Lower lobe of right lung (tissue), 2 donors: ENCODE data around the gene PRKAA1. TPM values are rescaled to one million over a fixed set of nuclear protein-coding genes. Genes with fewer than 3 reads are reported as not detected.
"Not testable (repeated sequence)": the region's sequence is repeated elsewhere in the genome, so short reads cannot be mapped to it uniquely, and the experiment has no call there.

ENCODE experiments used
- ATAC-seq, 2 donors: fragments of 200-7000 bp; cut with Tn5 transposase; one replicate each; pipeline ENCODE4 v1.9.1; 2020 to 2022; ENCODE audit warnings: mild to moderate bottlenecking in 2 of 2, moderate library complexity in 2 of 2
- DNase-seq: peaks from one replicate; pipeline ENCODE4 v3.0.0-alpha.2; 2020
- H3K27ac ChIP-seq: fragments of 200-600 bp; one replicate; pipeline ENCODE4 v1.8.0; 2022
- H3K27me3 ChIP-seq: fragments of 200-600 bp; one replicate; pipeline ENCODE4 v1.8.0; 2022; ENCODE audit warnings: low read depth
- H3K36me3 ChIP-seq: fragments of 200-600 bp; one replicate; pipeline ENCODE4 v1.8.0; 2022; ENCODE audit warnings: mild to moderate bottlenecking
- H3K4me1 ChIP-seq: fragments of 200-600 bp; one replicate; pipeline ENCODE4 v1.8.0; 2022
- H3K4me3 ChIP-seq: fragments of 200-600 bp; one replicate; pipeline ENCODE4 v1.8.0; 2022; ENCODE audit warnings: mild to moderate bottlenecking
- H3K9me3 ChIP-seq: fragments of 200-600 bp; one replicate; pipeline ENCODE4 v1.8.0; 2022
- CTCF ChIP-seq: fragments of 200-600 bp; IDR thresholded peaks from one replicate; pipeline ENCODE4 v1.8.0; 2022; ENCODE audit warnings: antibody characterized with exemption, mild to moderate bottlenecking
- intact Hi-C: fragments of 100-400 bp; cut with DNase I; formaldehyde crosslinking; loops from one replicate; pipeline ENCODE4 v1.11.0; 2022
- total RNA-seq: library from RNA; stranded (reverse); fragmentation: NEBNext Ultra II Directional; extraction: Animal tissue kit (Norgen Biotek cat#: 25700); gene quantifications from one replicate; pipeline ENCODE4 v1.2.1, GENCODE V29; 2021
- donor health status: DM: no; HTN: yes; CAD: no; lungs with severe emphysema.

Gene PRKAA1
- total RNA-seq, 1 donor from 2014 or later = 89.1 TPM

GRCh38 chr5:40797273-40798011 is 732 bp downstream of the PRKAA1 start:
- Histone ChIP-seq H3K36me3 (no peaks in the 10 kb centered on the region), H3K4me1 (peaks cover 33% of the 10 kb centered on the region), H3K4me3 (peak overlapping the region; percentile 96), H3K27ac (peak overlapping the region; percentile 90), H3K27me3 (no peaks in the 10 kb centered on the region), H3K9me3 (no peaks in the 10 kb centered on the region)
- intact Hi-C loops = no loop called here
- TF ChIP-seq CTCF = no peak
- DNase-seq (peak; percentile 85), ATAC-seq (peak; percentile 76 to 78)

DNA sequence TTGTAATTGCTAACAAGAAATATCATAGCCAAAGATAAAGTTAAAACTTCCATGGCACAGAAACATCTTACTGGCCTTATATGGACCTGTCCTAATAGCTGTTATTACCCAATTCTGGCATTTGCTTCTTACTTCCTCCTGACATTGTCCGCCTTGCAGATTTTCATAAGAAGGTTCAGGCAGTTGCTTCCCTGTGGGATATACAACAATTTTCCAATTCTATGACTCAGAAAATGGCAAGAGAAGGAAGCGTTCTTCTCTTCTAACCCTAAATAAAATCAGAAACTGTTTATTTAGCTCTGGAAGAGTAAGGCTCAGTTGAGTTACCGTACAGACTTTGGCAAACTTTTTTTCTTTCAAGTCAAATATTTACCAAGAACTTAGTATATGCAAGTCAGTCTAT is 1.7 kb downstream of the PRKAA1 start:
- peak overlapping the region; percentile 96 for H3K4me3 ChIP-seq
- no peak for ATAC-seq
- H3K9me3 ChIP-seq = no peaks in the 10 kb centered on the region
- H3K27ac ChIP-seq = peak overlapping the region; percentile 26
- DNase-seq = no peak
- intact Hi-C loops = no loop called here
- H3K36me3 ChIP-seq = no peaks in the 10 kb centered on the region
- no peaks in the 10 kb centered on the region for H3K27me3 ChIP-seq
- peaks cover 42% of the 10 kb centered on the region for H3K4me1 ChIP-seq
- TF ChIP-seq CTCF = no peak

DNA sequence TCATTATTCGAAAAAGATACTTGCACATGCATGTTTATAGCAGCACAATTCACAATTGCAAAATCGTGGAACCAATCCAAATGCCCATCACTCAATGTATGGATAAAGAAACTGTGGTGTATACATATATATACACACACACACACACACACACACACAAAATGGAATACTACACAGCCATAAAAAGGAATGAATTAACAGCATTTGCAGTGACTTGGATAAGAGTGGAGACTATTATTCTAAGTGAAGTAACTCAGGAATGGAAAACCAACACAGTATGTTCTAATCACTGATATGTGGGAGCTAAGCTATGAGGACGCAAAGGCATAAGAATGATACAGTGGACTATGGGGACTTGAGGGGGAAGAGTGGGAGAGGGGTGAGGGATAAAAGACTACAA is 3.3 kb downstream of the PRKAA1 start:
- intact Hi-C loops, H3K27ac ChIP-seq, H3K36me3 ChIP-seq, ATAC-seq, H3K4me3 ChIP-seq, H3K27me3 ChIP-seq, DNase-seq, H3K9me3 ChIP-seq: not testable (repeated sequence)
- H3K4me1 ChIP-seq = peaks cover 50% of the 10 kb centered on the region

GRCh38 chr5:40794340-40794739 is 3.8 kb downstream of the PRKAA1 start:
- H3K9me3 ChIP-seq, H3K4me3 ChIP-seq, H3K36me3 ChIP-seq, DNase-seq, intact Hi-C loops, ATAC-seq, H3K27ac ChIP-seq, H3K27me3 ChIP-seq: not testable (repeated sequence)
- peaks cover 50% of the 10 kb centered on the region for H3K4me1 ChIP-seq

- H3K36me3 ChIP-seq, DNase-seq, intact Hi-C loops, H3K4me3 ChIP-seq, H3K9me3 ChIP-seq, ATAC-seq, H3K27me3 ChIP-seq, H3K27ac ChIP-seq: not testable (repeated sequence)
- H3K4me1 ChIP-seq = peaks cover 44% of the 10 kb centered on the region
Observed at GRCh38 chr5:40792691-40793090, 5.5 kb downstream of the PRKAA1 start.

DNA sequence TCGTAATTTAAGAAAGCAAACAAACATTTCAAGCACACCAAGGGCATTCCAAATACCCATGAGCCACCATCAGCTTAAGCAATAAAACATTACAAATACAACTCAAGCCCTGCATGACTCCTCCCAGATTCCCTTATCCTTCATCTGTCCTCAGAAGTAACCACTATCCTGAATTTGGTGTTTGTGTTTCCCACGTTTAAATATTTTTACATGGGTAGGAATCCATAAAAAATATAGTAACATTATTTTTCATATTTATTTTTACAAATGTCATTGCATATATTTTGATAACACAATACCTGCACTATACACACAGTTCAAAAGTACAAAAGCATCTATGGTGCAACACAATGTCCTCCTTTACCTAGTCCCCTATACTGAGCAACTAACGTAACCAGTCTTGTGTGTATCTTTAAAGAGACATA is 6.4 kb downstream of the PRKAA1 start:
- Histone ChIP-seq H3K36me3 (no peaks in the 10 kb centered on the region), H3K27ac (no peak overlapping the region), H3K4me1 (peaks cover 41% of the 10 kb centered on the region), H3K4me3 (no peak overlapping the region), H3K27me3 (no peaks in the 10 kb centered on the region), H3K9me3 (no peaks in the 10 kb centered on the region)
- DNase-seq (no peak), ATAC-seq (no peak)
- no peak for TF ChIP-seq CTCF
- intact Hi-C loops = no loop called here

DNA sequence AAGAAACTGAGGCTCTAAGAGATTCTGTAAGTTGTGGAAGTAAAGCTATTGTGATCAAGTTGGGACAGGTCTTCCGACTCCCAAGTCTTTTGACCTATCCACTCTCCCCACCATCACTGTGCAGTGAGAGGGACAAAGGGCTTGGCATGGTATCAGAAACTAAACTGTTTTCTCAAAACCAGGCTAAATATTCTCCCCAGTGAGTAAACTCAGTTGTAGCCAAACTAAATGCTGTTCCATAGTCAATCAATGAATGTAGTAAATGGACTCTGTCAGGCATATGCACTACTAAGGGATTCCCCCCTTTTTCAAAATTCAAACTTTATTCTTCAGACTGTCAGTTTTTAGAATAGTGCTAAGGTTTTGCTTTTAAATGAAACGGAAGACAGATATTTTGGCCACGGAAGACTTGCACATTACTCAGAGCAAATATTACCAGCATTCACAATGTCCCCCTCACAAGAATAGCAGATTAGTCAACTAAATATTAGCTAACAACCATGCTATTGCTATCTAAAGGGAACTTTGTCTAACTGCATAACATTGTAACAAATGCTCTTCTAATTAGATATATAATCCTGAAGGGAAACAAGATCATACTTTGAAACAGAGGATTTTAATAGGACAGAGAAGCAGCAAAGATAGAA is 7.1 kb downstream of the PRKAA1 start:
- no peak overlapping the region for H3K4me3 ChIP-seq
- peaks cover 34% of the 10 kb centered on the region for H3K4me1 ChIP-seq
- no peak for ATAC-seq
- H3K27ac ChIP-seq = no peak overlapping the region
- no peaks in the 10 kb centered on the region for H3K36me3 ChIP-seq
- no peak for TF ChIP-seq CTCF
- H3K9me3 ChIP-seq = no peaks in the 10 kb centered on the region
- DNase-seq = no peak
- intact Hi-C loops = no loop called here
- no peaks in the 10 kb centered on the region for H3K27me3 ChIP-seq

- intact Hi-C loops, ATAC-seq, H3K27me3 ChIP-seq, H3K4me3 ChIP-seq, H3K9me3 ChIP-seq, H3K27ac ChIP-seq, H3K36me3 ChIP-seq, DNase-seq: not testable (repeated sequence)
- H3K4me1 ChIP-seq = peaks cover 36% of the 10 kb centered on the region
Observed at GRCh38 chr5:40788941-40789340, 9.2 kb downstream of the PRKAA1 start.
